IMR-90 (cell line): Measurements from ENCODE around the gene TMEM184C. TPM values are rescaled to one million over a fixed set of nuclear protein-coding genes. Genes with fewer than 3 reads are reported as not detected.

Experiments
- ATAC-seq: fragments of 200-7000 bp; cut with Tn5 transposase; 2 replicates; pipeline ENCODE4 v1.9.1; 2020; ENCODE audit warnings: low read depth, mild to moderate bottlenecking, moderate library complexity
- BruUV-seq: library from RNA; stranded (reverse); fragments of 400-500 nt; replicated peaks from 2 replicates; lab custom pipeline; 2021; lab: Mats Ljungman, UMichigan
- CTCF ChIA-PET: fragments of 300-600 bp; formaldehyde crosslinking; extraction: SDS; loops from one replicate; lab custom pipeline; 2021; ENCODE audit warnings: antibody characterized with exemption; lab: Yijun Ruan, JAX
- POLR2A ChIA-PET: fragments of 300-600 bp; sonication (Branson Sonifier 250); formaldehyde crosslinking; loops from one replicate; lab custom pipeline; 2022; ENCODE audit warnings: antibody characterized with exemption; ENCODE audit not compliant: unreplicated experiment; lab: Charles Lee
- DNase-seq: peaks from one replicate; pipeline ENCODE4 v3.0.0; 2013
- H2AFZ ChIP-seq: replicated peaks from 2 replicates; pipeline ENCODE3; 2013; ENCODE audit warnings: low read length, mild to moderate bottlenecking; ENCODE audit not compliant: poor library complexity
- H2AK5ac ChIP-seq: 2 replicates; pipeline ENCODE4 v1.6.1; 2013; ENCODE audit warnings: low read depth, low read length, inconsistent platforms
- H2AK9ac ChIP-seq: replicated peaks from 2 replicates; pipeline ENCODE3; 2013; ENCODE audit warnings: mild to moderate bottlenecking, low read depth, low read length, moderate library complexity; ENCODE audit not compliant: poor library complexity
- H2BK120ac ChIP-seq: 2 replicates; pipeline ENCODE4 v1.6.1; 2013; ENCODE audit warnings: low read depth, low read length, inconsistent platforms
- H2BK15ac ChIP-seq: 3 replicates; pipeline ENCODE4 v1.6.1; 2013; ENCODE audit warnings: low read depth, low read length, inconsistent platforms
- H2BK20ac ChIP-seq: 2 replicates; pipeline ENCODE4 v1.6.1; 2013; ENCODE audit warnings: low read depth, mild to moderate bottlenecking, inconsistent platforms, low read length, moderate library complexity
- H2BK5ac ChIP-seq: 2 replicates; pipeline ENCODE4 v1.6.1; 2013; ENCODE audit warnings: mild to moderate bottlenecking, low read depth, low read length, inconsistent platforms; ENCODE audit not compliant: poor library complexity, severe bottlenecking
- H3K14ac ChIP-seq: replicated peaks from 2 replicates; pipeline ENCODE4 v1.6.1; 2013; ENCODE audit warnings: low read depth, low read length, inconsistent platforms
- H3K18ac ChIP-seq: 2 replicates; pipeline ENCODE4 v1.6.1; 2013; ENCODE audit warnings: low read depth, low read length, control low read depth
- H3K23ac ChIP-seq: 2 replicates; pipeline ENCODE4 v1.6.1; 2013; ENCODE audit warnings: low read depth, low read length, inconsistent platforms
- H3K27ac ChIP-seq: 2 replicates; pipeline ENCODE4 v1.5.1; 2013; ENCODE audit warnings: mild to moderate bottlenecking, control low read depth, low read length; ENCODE audit not compliant: insufficient read depth
- H3K27me3 ChIP-seq: 2 replicates; pipeline ENCODE4 v1.6.1; 2013; ENCODE audit warnings: low read length; ENCODE audit not compliant: control insufficient read depth, insufficient read depth
- H3K36me3 ChIP-seq: 2 replicates; pipeline ENCODE4 v1.6.1; 2013; ENCODE audit warnings: low read length, mixed read lengths; ENCODE audit not compliant: control insufficient read depth, insufficient read depth
- H3K4ac ChIP-seq: 2 replicates; pipeline ENCODE4 v1.6.1; 2013; ENCODE audit warnings: low read depth, low read length, inconsistent platforms
- H3K4me1 ChIP-seq: 2 replicates; pipeline ENCODE4 v1.6.1; 2013; ENCODE audit warnings: low read length, mixed read lengths; ENCODE audit not compliant: control insufficient read depth, insufficient read depth
- H3K4me2 ChIP-seq: 2 replicates; pipeline ENCODE4 v1.6.1; 2013; ENCODE audit warnings: low read depth, mild to moderate bottlenecking, control low read depth, low read length, moderate library complexity
- H3K4me3 ChIP-seq: 2 replicates; pipeline ENCODE4 v1.5.1; 2013; ENCODE audit warnings: low read depth, mild to moderate bottlenecking, control low read depth, low read length, moderate library complexity; ENCODE audit not compliant: insufficient read depth
- H3K56ac ChIP-seq: 2 replicates; pipeline ENCODE4 v1.6.1; 2013; ENCODE audit warnings: low read length, inconsistent platforms; ENCODE audit not compliant: insufficient read depth; ENCODE audit errors: extremely low read depth
- H3K79me1 ChIP-seq, 2 experiments: 2 replicates each; pipeline ENCODE4 v1.6.1; 2013; ENCODE audit warnings: low read length in 2 of 2, inconsistent platforms in 1 of 2, low read depth in 1 of 2
- H3K9ac ChIP-seq: 2 replicates; pipeline ENCODE4 v1.6.1; 2013; ENCODE audit warnings: low read depth, low read length, control low read depth
- H3K9me1 ChIP-seq: 2 replicates; pipeline ENCODE4 v1.6.1; 2013; ENCODE audit warnings: low read length, inconsistent platforms; ENCODE audit not compliant: insufficient read depth
- H3K9me3 ChIP-seq: 2 replicates; pipeline ENCODE4 v1.6.1; 2013; ENCODE audit warnings: low read length; ENCODE audit not compliant: control insufficient read depth, insufficient read depth
- H4K20me1 ChIP-seq: 2 replicates; pipeline ENCODE4 v1.6.1; 2013; ENCODE audit warnings: low read length, inconsistent platforms; ENCODE audit not compliant: insufficient read depth
- H4K5ac ChIP-seq: 2 replicates; pipeline ENCODE4 v1.6.1; 2013; ENCODE audit warnings: mild to moderate bottlenecking, low read depth, low read length, control low read depth
- H4K8ac ChIP-seq, 2 experiments: 2 replicates each; pipeline ENCODE4 v1.6.1; 2013; ENCODE audit warnings: low read depth in 2 of 2, low read length in 2 of 2, control low read depth in 1 of 2, inconsistent platforms in 1 of 2
- H4K91ac ChIP-seq: 2 replicates; pipeline ENCODE4 v1.6.1; 2013; ENCODE audit warnings: low read depth, low read length, inconsistent platforms; ENCODE audit not compliant: insufficient read depth
- NFE2L2 ChIP-seq: fragments of 150-350 bp; IDR thresholded peaks from 2 replicates; pipeline ENCODE4 v1.6.1; 2016; ENCODE audit warnings: low read depth, mild to moderate bottlenecking, low read length
- POLR2A ChIP-seq: IDR thresholded peaks from 2 replicates; pipeline ENCODE4 v1.6.1; 2012; ENCODE audit warnings: mild to moderate bottlenecking, low read depth, low read length
- WGBS, 2 experiments: methylation state at CpG; one replicate each; pipeline versions ENCODE4 v1.1.5 to v1.1.7; 2013; ENCODE audit warnings: missing lambda C conversion rate in 2 of 2; ENCODE audit not compliant: insufficient read length in 1 of 2; ENCODE audit errors: extremely low coverage in 2 of 2; 5-methylcytosine and 5-hydroxymethylcytosine counted together
- dilution Hi-C: fragments of 300-500 bp; cut with HindIII; formaldehyde crosslinking; loops from one replicate; pipeline ENCODE4 v1.14.3; 2018; ENCODE audit warnings: low sequenced_read_pairs; ENCODE audit not compliant: unreplicated experiment
- in situ Hi-C: fragments of 300-500 bp; cut with MboI; formaldehyde crosslinking; loops from 3 replicates; pipeline ENCODE4 v1.14.3; 2019; ENCODE audit warnings: low sequenced_read_pairs, inconsistent platforms, mixed read lengths
- intact Hi-C: fragments of 100-400 bp; cut with micrococcal nuclease; formaldehyde crosslinking; loops from 2 replicates; pipeline ENCODE4 v1.10.0; 2022
- polyA plus RNA-seq, 3 experiments: library from polyadenylated mRNA; depleted of rRNA; stranded (reverse); fragments of >200 nt; gene quantifications; 2 replicates each; pipeline ENCODE4 v1.2.3, GENCODE V29; 2012; ENCODE audit warnings: low replicate concordance in 1 of 3
- total RNA-seq: library from RNA; depleted of rRNA; stranded (reverse); fragments of >200 nt; gene quantifications from 2 replicates; pipeline ENCODE4 v1.2.3, GENCODE V29; 2012

TMEM184C gene
- total and polyA plus RNA-seq, 2 of the 4 experiments (the other 2 are of a cell fraction) = 17.4 to 67.6 TPM

GRCh38 chr4:147586637-147587036 lies 30.6 kb upstream of the TMEM184C start:
- H2BK120ac ChIP-seq = peak overlapping the region; percentile 42; the same call in 1 of the 2 replicates
- no peak overlapping the region for H3K4me3 ChIP-seq
- H3K9me3 ChIP-seq = peaks cover 2% of the 10 kb centered on the region; the same call in 1 of the 2 replicates
- dilution Hi-C loops (no loop called here), in situ Hi-C loops (loop anchor here (25.0 kb wide), 1 partner anchor 1249 kb away; no protein-coding TSS in a partner anchor), intact Hi-C loops (loop anchor here (10.0 kb wide), 1 partner anchor 272 kb away; no protein-coding TSS in a partner anchor)
- H2AFZ ChIP-seq = peak overlapping the region; percentile 39
- H3K9ac ChIP-seq = no peak overlapping the region
- no peak overlapping the region for H2BK15ac ChIP-seq
- no peaks in the 10 kb centered on the region for H4K20me1 ChIP-seq
- no peak overlapping the region for H3K4me2 ChIP-seq
- H3K4me1 ChIP-seq = peaks cover 13% of the 10 kb centered on the region
- H3K36me3 ChIP-seq = no peaks in the 10 kb centered on the region
- no peak overlapping the region for H3K23ac ChIP-seq
- H4K91ac ChIP-seq = no peak overlapping the region
- H2BK5ac ChIP-seq = no peak overlapping the region
- TF ChIP-seq NFE2L2 (no peak), POLR2A (no peak)
- no peaks in the 10 kb centered on the region for H3K9me1 ChIP-seq
- no peaks in the 10 kb centered on the region for H3K79me1 ChIP-seq
- ChIA-PET CTCF (no interaction called here), POLR2A (no interaction called here)
- H2AK5ac ChIP-seq = no peak overlapping the region
- no peak overlapping the region for H3K18ac ChIP-seq
- WGBS, 2 experiments = 100% methylated on average over 1 of the region's 4 CpGs; no CpG with 5 or more reads in 1 of the 2 experiments
- no peaks in the 10 kb centered on the region for H3K27me3 ChIP-seq
- no peak overlapping the region for H3K56ac ChIP-seq
- no peak overlapping the region for H3K14ac ChIP-seq
- H2AK9ac ChIP-seq = no peak overlapping the region
- no peak overlapping the region for H3K27ac ChIP-seq
- no peak overlapping the region for H2BK20ac ChIP-seq
- BruUV-seq = no TSS peak
- DNase-seq (no peak), ATAC-seq (no peak)
- no peak overlapping the region for H4K8ac ChIP-seq
- no peak overlapping the region for H4K5ac ChIP-seq
- no peak overlapping the region; the same call in 1 of the 2 replicates for H3K4ac ChIP-seq
